Stimulated activated naive CD4-positive, alpha-beta T cell treated with Interleukin-2 at 50 U/mL for 16 hours (primary cell): ENCODE measurements around the gene SYNE2.

ENCODE experiments used
- DNase-seq: peaks from one replicate; lab custom pipeline; 2025; lab: John Stamatoyannopoulos, UW

Gene SYNE2

GRCh38 chr14:63911404-63911803 lies 58.6 kb downstream of the SYNE2 start:
- DNase-seq, result no peak

DNA sequence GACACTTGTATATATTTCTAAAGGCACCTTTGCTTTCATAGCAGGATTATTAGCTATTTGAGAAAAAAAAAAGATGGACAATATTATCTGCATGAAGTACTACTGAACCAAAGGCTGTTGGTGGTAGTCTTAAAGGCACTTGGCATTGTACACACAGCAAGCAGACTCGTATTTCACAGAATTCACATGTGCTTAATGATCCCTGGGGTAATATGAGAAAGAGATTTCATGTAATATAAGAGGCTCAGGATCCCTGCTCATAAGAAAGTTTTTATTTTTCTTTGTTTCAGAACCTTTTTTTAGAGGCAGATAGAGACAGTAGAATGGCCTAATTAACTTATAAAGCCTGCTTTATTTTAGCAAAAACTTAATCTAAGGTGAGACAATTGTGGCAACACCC lies 59.5 kb downstream of the SYNE2 start:
- DNase-seq, result no peak

- DNase-seq, result no peak
Measured at GRCh38 chr14:63918411-63918810, 65.6 kb downstream of the SYNE2 start.

DNA sequence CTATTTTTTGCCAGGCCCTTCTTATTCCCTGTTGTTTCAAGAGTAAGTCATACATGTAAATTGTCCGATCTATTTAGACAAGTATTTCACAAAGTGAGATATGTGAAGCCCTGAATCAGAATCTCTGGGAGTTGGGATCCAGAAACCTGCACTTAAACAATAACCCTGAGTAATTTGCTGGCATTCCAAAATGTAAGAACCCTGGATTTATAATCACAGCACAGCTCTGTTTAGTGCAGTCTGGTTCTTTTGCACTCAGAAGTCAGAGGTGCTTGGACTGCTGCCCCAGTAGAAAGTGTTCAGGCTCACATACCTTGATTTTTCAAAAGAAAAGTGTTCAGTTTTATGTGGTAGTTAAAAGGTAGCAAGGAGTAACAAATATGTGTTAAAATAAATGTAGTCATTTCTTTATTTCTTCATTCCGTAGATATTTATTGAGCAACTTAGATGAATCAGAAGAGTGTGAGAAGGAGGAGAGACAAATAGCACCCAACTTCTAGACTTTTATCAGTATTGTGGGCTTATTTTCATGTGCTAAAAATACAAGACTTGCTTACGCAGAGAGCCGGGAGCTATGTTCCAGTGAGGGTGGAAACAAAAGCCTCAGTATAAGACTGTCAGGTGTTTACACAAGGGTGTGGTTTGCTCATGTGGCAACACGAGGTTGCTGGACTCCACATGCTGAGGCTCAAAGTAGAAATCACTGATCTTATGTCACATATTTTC lies 70.1 kb downstream of the SYNE2 start:
- no peak for DNase-seq

DNA sequence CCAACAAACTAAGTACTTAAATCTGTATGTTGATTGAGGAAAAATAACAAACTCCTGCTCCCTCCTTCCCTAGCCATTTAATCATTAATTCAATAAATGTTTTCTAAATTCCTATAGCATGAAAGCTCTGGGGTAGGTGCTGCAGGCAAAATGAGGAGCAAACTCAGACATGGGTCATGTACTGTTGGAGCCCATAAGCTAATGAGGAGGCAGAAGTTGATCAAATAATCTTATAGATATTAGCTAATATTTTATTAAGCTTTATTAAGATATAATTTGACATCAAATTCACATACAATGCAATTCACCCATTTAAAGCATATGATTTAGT lies 70.6 kb downstream of the SYNE2 start:
- no peak for DNase-seq

DNA sequence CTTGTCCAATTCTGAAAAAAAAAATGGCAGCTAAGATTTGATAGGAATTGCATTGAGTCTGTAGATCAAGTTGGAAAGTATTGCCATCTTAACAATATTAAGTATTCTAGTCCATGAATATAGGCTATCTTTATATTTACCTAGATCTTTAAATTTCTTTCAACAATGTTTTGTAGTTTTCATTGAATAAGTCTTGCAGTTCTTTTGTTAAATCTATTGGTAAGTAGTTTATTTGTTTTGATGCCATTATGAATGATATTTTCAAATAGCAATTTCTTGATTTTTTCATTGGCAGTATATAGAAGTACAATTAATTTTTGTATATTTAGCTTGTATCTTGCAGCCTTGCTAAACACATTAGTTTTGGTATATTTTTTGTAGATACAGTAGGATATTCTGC lies 71.6 kb downstream of the SYNE2 start:
- no peak for DNase-seq

- no peak for DNase-seq
Measured at GRCh38 chr14:63926641-63927040, 73.8 kb downstream of the SYNE2 start.

DNA sequence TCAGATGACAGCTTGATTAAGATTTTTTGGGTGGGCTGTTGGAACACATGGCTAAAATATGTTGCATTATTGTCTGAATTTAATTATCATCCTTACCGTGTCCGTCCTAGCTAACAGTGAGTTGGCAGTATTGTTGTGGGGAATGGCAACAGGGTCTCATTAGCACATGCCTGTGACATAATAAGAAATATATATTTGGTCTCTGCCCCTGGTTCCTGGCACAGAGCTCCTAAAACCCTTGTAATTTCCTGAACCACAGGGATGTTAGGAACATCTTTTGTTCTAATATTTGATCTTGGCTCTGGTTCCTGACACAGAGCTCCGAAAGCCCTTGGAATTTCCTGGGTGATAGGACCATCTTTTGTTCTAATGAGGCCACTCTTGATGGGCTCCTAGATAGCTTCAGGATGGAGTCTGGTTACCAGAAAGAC lies 76.0 kb downstream of the SYNE2 start:
- DNase-seq, result no peak

DNA sequence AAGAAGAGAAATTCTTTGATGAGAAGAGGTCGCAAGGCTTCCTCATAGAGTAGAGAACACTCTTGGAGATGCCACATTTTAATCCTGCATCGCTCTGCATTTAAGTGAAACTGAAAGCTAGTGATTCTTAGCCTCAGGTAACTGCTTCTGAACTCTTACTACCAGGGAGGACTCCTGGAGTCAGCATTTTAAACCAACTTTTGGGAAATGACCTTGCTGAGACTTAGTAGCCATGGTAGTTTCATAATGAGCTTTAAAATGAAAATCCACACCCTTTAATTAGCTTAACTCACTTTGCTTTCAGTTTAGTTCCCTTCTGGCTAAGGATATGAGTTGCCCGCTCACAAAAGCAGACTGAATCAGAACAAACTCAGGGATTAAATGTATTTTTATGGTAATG lies 80.3 kb downstream of the SYNE2 start:
- no peak for DNase-seq

- no peak for DNase-seq
Measured at GRCh38 chr14:63933711-63934110, 80.9 kb downstream of the SYNE2 start.

DNA sequence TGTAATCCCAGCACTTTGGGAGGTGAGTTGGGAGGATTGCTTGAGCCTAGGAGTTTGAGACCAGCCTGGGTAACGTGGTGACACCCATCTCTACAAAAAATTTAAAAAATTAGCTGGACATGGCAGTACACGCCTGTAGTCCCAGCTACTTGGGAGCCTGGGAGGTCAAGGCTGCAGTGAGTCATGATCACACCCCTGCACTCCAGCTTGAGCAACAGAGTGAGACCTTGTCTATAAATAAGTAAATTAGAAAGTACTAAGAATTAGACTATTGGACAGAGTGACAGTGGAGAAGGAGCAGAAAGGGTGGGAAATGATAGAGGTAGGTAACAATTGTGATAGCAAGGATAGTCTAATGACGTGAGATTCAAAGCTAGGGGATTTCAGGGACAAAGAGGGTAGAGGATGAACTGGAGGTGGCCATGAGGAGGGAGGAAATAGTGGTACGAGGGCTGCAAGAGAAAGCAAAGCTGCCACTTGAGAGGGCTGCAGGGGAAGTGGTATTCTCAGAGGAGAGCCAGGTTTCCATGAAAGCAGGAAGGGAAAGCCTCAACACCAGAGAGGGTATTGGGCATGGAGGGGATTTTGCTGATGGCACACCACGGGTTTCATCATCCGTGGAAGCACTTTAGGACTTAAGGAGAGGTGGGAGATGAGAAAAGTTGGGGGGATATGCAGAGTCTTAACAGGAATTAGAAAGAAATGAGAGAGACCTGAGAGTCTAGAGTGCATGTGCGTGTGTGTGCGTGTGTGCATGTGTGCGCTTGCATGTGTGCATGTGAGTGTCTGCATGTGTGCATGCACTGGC lies 85.6 kb downstream of the SYNE2 start:
- no peak for DNase-seq

DNA sequence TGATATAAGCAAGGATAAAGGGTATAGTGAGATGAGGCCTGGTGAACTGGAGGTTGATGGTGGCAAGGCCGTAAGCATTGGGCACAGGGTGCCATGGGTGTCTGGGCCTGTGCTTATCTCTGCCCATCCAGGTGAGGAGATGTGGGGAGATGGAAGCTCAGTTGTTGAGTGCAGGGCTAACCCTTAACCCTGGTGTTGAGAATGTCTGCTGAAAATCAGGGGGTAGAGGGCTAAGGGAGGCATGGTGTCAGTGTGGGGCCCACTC lies 86.1 kb downstream of the SYNE2 start:
- DNase-seq, result no peak

GRCh38 chr14:63940387-63940786 lies 87.6 kb downstream of the SYNE2 start:
- no peak for DNase-seq

- DNase-seq, result no peak
Measured at GRCh38 chr14:63941023-63941422, 88.2 kb downstream of the SYNE2 start.

DNA sequence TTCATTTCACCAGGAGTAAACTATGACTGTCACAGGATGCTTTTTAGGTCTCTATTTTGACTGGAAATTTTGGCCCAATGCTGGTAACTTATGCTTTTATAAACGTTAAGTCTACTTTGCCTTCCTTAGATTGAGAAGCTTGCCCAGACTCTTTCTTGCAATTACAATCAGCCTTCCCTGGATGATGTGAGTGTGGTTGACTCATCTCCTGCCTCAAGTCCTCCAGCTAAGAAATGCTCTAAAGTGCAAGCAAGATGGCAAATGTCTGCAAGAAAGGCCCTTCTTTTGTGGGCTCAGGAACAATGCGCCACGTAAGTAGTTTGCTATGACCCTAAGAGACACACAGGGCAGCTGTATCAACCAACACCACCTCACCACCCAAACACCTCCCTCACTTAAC lies 96.9 kb downstream of the SYNE2 start:
- no peak for DNase-seq

- no peak for DNase-seq
Measured at GRCh38 chr14:63951021-63951420, 98.2 kb downstream of the SYNE2 start.

GRCh38 chr14:63951429-63951828 lies 98.6 kb downstream of the SYNE2 start:
- DNase-seq, result no peak

DNA sequence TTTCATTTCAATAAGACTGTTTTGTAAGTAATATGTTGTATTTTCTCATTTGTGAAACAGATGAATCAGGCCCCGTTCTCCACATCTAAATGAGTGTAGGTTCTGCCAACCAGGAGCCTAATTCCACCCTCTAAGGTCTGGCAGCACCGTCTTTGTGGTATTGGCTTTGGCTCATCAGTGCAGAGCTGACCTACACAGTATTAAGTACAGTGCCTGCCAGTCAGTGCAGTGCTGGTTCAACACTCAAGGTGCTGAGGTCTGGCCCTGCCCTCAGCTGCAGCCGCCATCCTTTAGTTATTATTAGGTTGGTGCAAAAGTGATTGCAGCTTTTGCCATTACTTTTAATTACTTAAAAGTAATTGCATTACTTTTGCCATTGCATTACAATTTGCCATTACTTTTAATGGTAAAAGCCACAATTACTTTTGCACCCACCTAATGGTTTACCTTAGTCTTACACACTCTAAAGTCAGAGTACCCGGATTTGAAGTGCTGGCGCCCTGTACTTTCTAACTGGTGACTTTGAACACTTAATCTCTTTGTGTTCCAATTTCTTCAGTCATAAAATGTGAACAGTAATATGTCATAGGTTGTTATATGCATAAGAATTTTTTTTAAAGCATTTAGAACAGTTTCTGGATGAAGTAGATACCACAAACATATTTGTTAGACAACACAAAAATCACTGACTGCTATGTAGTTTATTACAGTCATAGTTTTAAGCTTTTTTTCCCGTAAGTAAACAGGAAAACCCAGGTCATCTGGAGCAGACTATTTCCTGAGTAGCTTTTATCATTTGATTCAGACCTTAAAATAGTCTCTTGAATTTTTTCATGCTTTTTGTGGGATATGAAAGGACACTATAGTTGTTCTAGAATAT lies 99.5 kb downstream of the SYNE2 start:
- no peak for DNase-seq

DNA sequence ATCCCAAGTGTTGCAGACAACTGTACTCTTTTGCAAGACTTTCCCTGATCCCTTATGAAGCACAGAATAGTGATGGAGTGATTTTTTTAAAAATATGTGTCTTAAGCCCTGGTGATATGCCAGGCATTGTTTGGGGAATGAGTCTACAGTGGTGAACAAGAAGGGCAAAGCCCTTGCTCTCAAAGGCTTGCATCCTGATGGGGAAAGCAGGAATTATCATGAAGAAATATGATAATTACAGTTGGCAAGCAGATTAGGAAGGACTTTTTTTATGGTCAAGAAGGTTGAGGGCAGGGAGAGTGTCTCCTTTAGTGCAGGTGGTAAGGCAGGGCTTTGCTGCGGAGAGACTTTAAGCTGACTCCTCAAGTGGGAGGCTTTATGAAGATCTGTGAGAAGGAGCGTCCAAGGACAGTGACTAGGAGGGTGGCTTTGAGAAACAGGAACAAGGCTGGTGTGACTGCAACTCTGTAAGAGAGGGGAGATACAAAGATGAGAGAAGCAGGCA lies 100.2 kb downstream of the SYNE2 start:
- no peak for DNase-seq

- DNase-seq, result no peak
Measured at GRCh38 chr14:63956326-63956725, 103.5 kb downstream of the SYNE2 start.

- DNase-seq, result no peak
Measured at GRCh38 chr14:63960926-63961567, 108.2 kb downstream of the SYNE2 start.

- no peak for DNase-seq
Measured at GRCh38 chr14:63962906-63963305, 110.1 kb downstream of the SYNE2 start.
